B cell (primary cell): ENCODE data around the gene SORL1-AS1.

Source experiments
- ATAC-seq: fragments of 200-7000 bp; cut with Tn5 transposase; one replicate; pipeline ENCODE4 v1.10.0; 2021; ENCODE audit warnings: low read depth, mild to moderate bottlenecking, moderate number of reproducible peaks, moderate library complexity
- CTCF ChIA-PET: fragments of 350-600 bp; sonication (Branson Sonifier 250); formaldehyde crosslinking; loops from one replicate; lab custom pipeline; 2021; ENCODE audit warnings: antibody characterized with exemption, inconsistent platforms; lab: Charles Lee
- POLR2A ChIA-PET: fragments of 350-600 bp; sonication (Branson Sonifier 250); formaldehyde crosslinking; loops from one replicate; lab custom pipeline; 2021; ENCODE audit warnings: antibody characterized with exemption; lab: Charles Lee
- DNase-seq: peaks from one replicate; pipeline ENCODE4 v3.0.0; 2013
- H2AFZ ChIP-seq: 2 replicates; pipeline ENCODE4 v1.6.1; 2012; ENCODE audit warnings: mild to moderate bottlenecking, low read depth, low read length; ENCODE audit not compliant: insufficient read depth, poor library complexity, severe bottlenecking
- H3K27ac ChIP-seq, 2 donors: 1 replicate in 1 of 2; 2 replicates in 1 of 2; pipeline ENCODE4 v1.5.1; 2012 to 2013; ENCODE audit warnings: low read length in 2 of 2, mild to moderate bottlenecking in 2 of 2, moderate library complexity in 1 of 2
- H3K27me3 ChIP-seq, 4 experiments: fragments of 200-600 bp in 1 of 4; sonication (generic) in 1 of 4; replicated peaks in 1 of 4; 1 replicate in 2 of 4; 2 replicates in 2 of 4; pipeline versions ENCODE4 v1.6.1 to v1.7.0; 2013 to 2016; ENCODE audit warnings: low read length in 3 of 4, mild to moderate bottlenecking in 2 of 4, mixed read lengths in 1 of 4, moderate library complexity in 1 of 4; ENCODE audit not compliant: insufficient read depth in 4 of 4, control insufficient read depth in 3 of 4; ENCODE audit errors: control extremely low read depth in 1 of 4
- H3K36me3 ChIP-seq, 2 experiments: replicated peaks in 1 of 2; 1 replicate in 1 of 2; 2 replicates in 1 of 2; pipeline versions ENCODE4 v1.6.1 to v1.7.1; 2013; ENCODE audit warnings: low read length in 1 of 2; ENCODE audit not compliant: insufficient read depth in 2 of 2, control insufficient read depth in 1 of 2; ENCODE audit errors: control extremely low read depth in 1 of 2, extremely low read depth in 1 of 2
- H3K4me1 ChIP-seq, 2 donors: fragments of 200-600 bp in 1 of 2; sonication (generic) in 1 of 2; 1 replicate in 1 of 2; 2 replicates in 1 of 2; pipeline versions ENCODE4 v1.5.1 to v1.6.1; 2013 to 2017; ENCODE audit warnings: low read length in 2 of 2; ENCODE audit not compliant: control insufficient read depth in 2 of 2, insufficient read depth in 2 of 2
- H3K4me2 ChIP-seq: replicated peaks from 2 replicates; pipeline ENCODE3; 2012; ENCODE audit warnings: mild to moderate bottlenecking, low read depth, low read length; ENCODE audit not compliant: poor library complexity, severe bottlenecking
- H3K4me3 ChIP-seq, 5 experiments: fragments of 200-600 bp in 1 of 5; sonication (generic) in 1 of 5; 1 replicate in 3 of 5; 2 replicates in 2 of 5; pipeline versions ENCODE4 v1.5.1 to v1.7.0; 2011 to 2016; ENCODE audit warnings: low read length in 4 of 5, mild to moderate bottlenecking in 4 of 5, low read depth in 2 of 5, control low read depth in 1 of 5, moderate library complexity in 1 of 5; ENCODE audit not compliant: insufficient read depth in 1 of 5; ENCODE audit errors: control extremely low read depth in 1 of 5, extremely low read depth in 1 of 5
- H3K79me2 ChIP-seq: fragments of 200-600 bp; sonication (generic); one replicate; pipeline ENCODE4 v1.6.0; 2016; ENCODE audit warnings: low read length; ENCODE audit not compliant: control insufficient read depth, insufficient read depth
- H3K9ac ChIP-seq: fragments of 200-600 bp; sonication (generic); 2 replicates; pipeline ENCODE4 v1.6.1; 2017; ENCODE audit warnings: mild to moderate bottlenecking, low read length, moderate library complexity
- H3K9me3 ChIP-seq, 3 donors: one replicate each; pipeline versions ENCODE4 v1.6.1 to v1.7.1; 2013; ENCODE audit warnings: low read length in 2 of 3; ENCODE audit not compliant: control insufficient read depth in 2 of 3, insufficient read depth in 1 of 3; ENCODE audit errors: control extremely low read depth in 1 of 3
- H4K20me1 ChIP-seq: 2 replicates; pipeline ENCODE4 v1.6.0; 2012; ENCODE audit warnings: mild to moderate bottlenecking, low read length; ENCODE audit not compliant: insufficient read depth, control insufficient read depth, poor library complexity, severe bottlenecking
- H3K27ac Mint-ChIP-seq: one replicate; pipeline ENCODE4 v1.8.0; 2021; ENCODE audit warnings: mixed read lengths
- H3K27me3 Mint-ChIP-seq: one replicate; pipeline ENCODE4 v1.8.0; 2021; ENCODE audit warnings: mixed read lengths
- H3K4me1 Mint-ChIP-seq: one replicate; pipeline ENCODE4 v1.8.0; 2021; ENCODE audit warnings: mixed read lengths
- H3K4me3 Mint-ChIP-seq: one replicate; pipeline ENCODE4 v1.8.0; 2021; ENCODE audit warnings: mixed read lengths
- H3K9me3 Mint-ChIP-seq: one replicate; pipeline ENCODE4 v1.8.0; 2022; ENCODE audit warnings: mixed read lengths; ENCODE audit not compliant: insufficient read depth
- EZH2 ChIP-seq: IDR thresholded peaks from 2 replicates; pipeline ENCODE4 v1.6.1; 2012; ENCODE audit warnings: borderline replicate concordance, low read depth, mild to moderate bottlenecking, moderate library complexity, low read length; ENCODE audit not compliant: insufficient read depth, poor library complexity, severe bottlenecking
- WGBS: methylation state at CpG from one replicate; pipeline ENCODE4 v1.1.5; 2013; ENCODE audit warnings: missing lambda C conversion rate; ENCODE audit not compliant: insufficient coverage; 5-methylcytosine and 5-hydroxymethylcytosine counted together
- intact Hi-C: fragments of 100-400 bp; cut with micrococcal nuclease; formaldehyde crosslinking; loops from one replicate; pipeline ENCODE4 v1.10.0; 2022
- TF ChIP-seq, protein P1 (sequence below): fragments of 200-600 bp; IDR thresholded peaks from one replicate; pipeline ENCODE4 v1.8.0; 2022; ENCODE audit warnings: antibody characterized with exemption, mild to moderate bottlenecking

SORL1-AS1 gene

GRCh38 chr11:121405646-121406045, 47.1 kb downstream of the SORL1-AS1 start:
- H3K27me3 Mint-ChIP-seq: no peaks in the 10 kb centered on the region
- no CpG with 5 or more reads among the region's 1 CpG for WGBS
- Histone ChIP-seq H3K27ac (peak overlapping the region in 1 of 2 donors; percentile 44), H3K4me1 (peaks cover 12 to 16% of the 10 kb centered on the region in 2 donors), H3K9me3 (peaks cover 0 to 3% (median 0%) of the 10 kb centered on the region in 3 donors), H3K4me2 (peak overlapping the region; percentile 23), H3K79me2 (no peaks in the 10 kb centered on the region), H3K4me3 (no peak overlapping the region), H3K36me3 (no peaks in the 10 kb centered on the region), H2AFZ (peak overlapping the region; percentile 17), H4K20me1 (no peaks in the 10 kb centered on the region), H3K27me3 (no peaks in the 10 kb centered on the region), H3K9ac (no peak overlapping the region)
- intact Hi-C loops: loop anchor here (5.0 kb wide), 1 partner anchor 33 kb away; no protein-coding TSS in a partner anchor
- no peak for ATAC-seq
- peak; percentile 36 for DNase-seq
- H3K9me3 Mint-ChIP-seq: peaks cover 2% of the 10 kb centered on the region
- POLR2A ChIA-PET: interaction anchor here (0.6 to 1.2 kb wide), 3 partner anchors 38 to 186 kb away, joined by 5 to 6 read pairs (median 6); no protein-coding TSS in a partner anchor
- peaks cover 25% of the 10 kb centered on the region for H3K4me1 Mint-ChIP-seq
- peak overlapping the region; percentile 50 for H3K27ac Mint-ChIP-seq
- peak overlapping the region; percentile 33 for H3K4me3 Mint-ChIP-seq
- no peak for TF ChIP-seq EZH2
- TF ChIP-seq, protein P1, sequence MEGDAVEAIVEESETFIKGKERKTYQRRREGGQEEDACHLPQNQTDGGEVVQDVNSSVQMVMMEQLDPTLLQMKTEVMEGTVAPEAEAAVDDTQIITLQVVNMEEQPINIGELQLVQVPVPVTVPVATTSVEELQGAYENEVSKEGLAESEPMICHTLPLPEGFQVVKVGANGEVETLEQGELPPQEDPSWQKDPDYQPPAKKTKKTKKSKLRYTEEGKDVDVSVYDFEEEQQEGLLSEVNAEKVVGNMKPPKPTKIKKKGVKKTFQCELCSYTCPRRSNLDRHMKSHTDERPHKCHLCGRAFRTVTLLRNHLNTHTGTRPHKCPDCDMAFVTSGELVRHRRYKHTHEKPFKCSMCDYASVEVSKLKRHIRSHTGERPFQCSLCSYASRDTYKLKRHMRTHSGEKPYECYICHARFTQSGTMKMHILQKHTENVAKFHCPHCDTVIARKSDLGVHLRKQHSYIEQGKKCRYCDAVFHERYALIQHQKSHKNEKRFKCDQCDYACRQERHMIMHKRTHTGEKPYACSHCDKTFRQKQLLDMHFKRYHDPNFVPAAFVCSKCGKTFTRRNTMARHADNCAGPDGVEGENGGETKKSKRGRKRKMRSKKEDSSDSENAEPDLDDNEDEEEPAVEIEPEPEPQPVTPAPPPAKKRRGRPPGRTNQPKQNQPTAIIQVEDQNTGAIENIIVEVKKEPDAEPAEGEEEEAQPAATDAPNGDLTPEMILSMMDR: no peak
- CTCF ChIA-PET: interaction anchor here (1.0 to 1.4 kb wide), 4 partner anchors 9 to 62 kb away, joined by 3 to 4 read pairs (median 3); no protein-coding TSS in a partner anchor

DNA sequence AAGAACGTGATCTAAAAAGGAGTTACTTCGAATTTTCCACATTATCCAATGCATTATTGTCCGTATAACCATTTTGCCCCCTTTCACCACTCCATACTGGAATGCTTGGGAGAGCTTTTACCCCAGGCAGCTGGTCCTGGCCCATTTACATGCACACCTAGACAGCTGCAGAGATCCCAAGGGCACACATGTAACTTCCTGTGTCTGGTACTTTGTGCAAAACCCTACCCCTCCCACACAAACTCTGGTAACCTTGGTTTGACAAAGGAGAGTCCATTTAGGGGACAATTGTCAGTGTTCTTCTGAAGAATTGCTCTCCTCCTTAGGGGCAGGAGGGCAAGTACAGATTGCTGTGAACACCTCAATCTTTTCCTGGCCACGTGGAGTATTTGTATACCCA, 58.0 kb downstream of the SORL1-AS1 start:
- Histone ChIP-seq H3K27ac (no peak overlapping the region), H3K27me3 (no peaks in the 10 kb centered on the region), H3K4me2 (no peak overlapping the region), H3K36me3 (no peaks in the 10 kb centered on the region), H4K20me1 (no peaks in the 10 kb centered on the region), H3K9ac (no peak overlapping the region), H3K79me2 (no peaks in the 10 kb centered on the region), H3K4me1 (peaks cover 8 to 12% of the 10 kb centered on the region in 2 donors), H2AFZ (no peak overlapping the region), H3K4me3 (no peak overlapping the region), H3K9me3 (no peaks in the 10 kb centered on the region)
- POLR2A ChIA-PET: no interaction called here
- H3K4me1 Mint-ChIP-seq: peaks cover 16% of the 10 kb centered on the region
- CTCF ChIA-PET: interaction anchor here (0.5 to 1.7 kb wide), 3 partner anchors 32 to 1716 kb away, joined by 3 to 4 read pairs (median 4); no protein-coding TSS in a partner anchor
- H3K27ac Mint-ChIP-seq: no peak overlapping the region
- no peaks in the 10 kb centered on the region for H3K27me3 Mint-ChIP-seq
- intact Hi-C loops: no loop called here
- no peak overlapping the region for H3K4me3 Mint-ChIP-seq
- ATAC-seq: peak; percentile 43
- TF ChIP-seq EZH2: no peak
- TF ChIP-seq, protein P1: no peak
- no peak for DNase-seq
- no peaks in the 10 kb centered on the region for H3K9me3 Mint-ChIP-seq
- 83% methylated on average over 4 of the region's 4 CpGs for WGBS
